ENCODE measurements around the gene ART5.
A peak's percentile ranks its signal among the peaks of the same experiment; 100 is the strongest.
"Not testable (repeated sequence)": the region's sequence is repeated elsewhere in the genome, so short reads cannot be mapped to it uniquely, and the experiment has no call there.

Gene ART5

GRCh38 chr11:3658252-3658651 is 16.5 kb upstream of the ART5 start:
- no peak for DNase-seq (ENCODE audit: low read depth)

DNA sequence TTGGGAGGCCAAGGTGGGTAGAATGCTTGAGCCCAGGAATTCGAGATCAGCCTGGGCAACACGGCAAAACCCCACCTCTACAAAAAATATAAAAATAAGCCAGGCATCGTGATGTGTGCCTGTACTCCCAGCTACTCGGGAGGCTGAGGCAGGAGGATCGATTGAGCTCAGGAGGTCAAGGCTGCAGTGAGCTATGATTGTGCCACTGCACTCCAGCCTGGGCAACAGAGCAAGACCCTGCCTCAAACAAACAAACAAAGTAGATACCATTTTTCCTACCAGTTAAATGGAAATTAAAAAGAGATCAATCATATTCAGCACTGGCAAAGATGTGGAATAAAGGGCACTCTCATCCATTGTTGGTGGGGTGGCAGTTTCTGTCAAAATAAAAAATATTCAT is 15.5 kb upstream of the ART5 start:
- not testable (repeated sequence) for DNase-seq (ENCODE audit: low read depth)

- DNase-seq (ENCODE audit: low read depth) = no peak
These were observed 13.8 kb upstream of the ART5 start for GRCh38 chr11:3655547-3655946.

GRCh38 chr11:3652514-3652913 is 10.7 kb upstream of the ART5 start:
- not testable (repeated sequence) for DNase-seq (ENCODE audit: low read depth)

GRCh38 chr11:3649374-3649773 is 7.6 kb upstream of the ART5 start:
- DNase-seq (ENCODE audit: low read depth) = not testable (repeated sequence)

- DNase-seq (ENCODE audit: low read depth) = not testable (repeated sequence)
These were observed 7.1 kb upstream of the ART5 start for GRCh38 chr11:3648843-3649242.

- no peak for DNase-seq (ENCODE audit: low read depth)
These were observed 3.8 kb upstream of the ART5 start for GRCh38 chr11:3645552-3645951.

DNA sequence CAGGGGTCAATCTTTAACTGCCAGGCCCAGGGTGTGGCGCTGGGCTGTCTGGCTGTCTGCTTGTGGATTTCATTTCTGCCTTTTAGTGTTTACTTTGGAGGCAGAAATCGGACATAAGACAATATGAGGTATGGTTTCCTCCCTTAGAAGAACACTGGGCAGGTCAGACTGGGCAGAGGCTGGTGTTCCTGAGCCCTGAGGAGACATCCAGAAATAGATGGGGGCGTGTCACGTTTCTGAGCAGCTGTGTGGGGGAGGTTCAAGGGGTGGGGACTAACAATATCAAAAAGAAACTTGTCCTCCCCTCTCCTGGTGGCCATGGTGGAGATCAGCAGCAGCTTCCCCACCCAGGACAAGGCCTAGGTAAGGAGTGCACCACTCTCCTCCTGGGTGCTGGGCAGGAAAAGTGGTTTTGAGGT is 3.0 kb upstream of the ART5 start, which contains the start of gene ART1:
Gene ART1 (plus strand): TSS at position 312 of the 419 bp plus-strand sequence. CDS start 14,086 bp downstream, outside the sequence.
- no peak for DNase-seq (ENCODE audit: low read depth)

GRCh38 chr11:3643102-3643546 is 1.3 kb upstream of the ART5 start:
- not testable (repeated sequence) for DNase-seq (ENCODE audit: low read depth)

DNA sequence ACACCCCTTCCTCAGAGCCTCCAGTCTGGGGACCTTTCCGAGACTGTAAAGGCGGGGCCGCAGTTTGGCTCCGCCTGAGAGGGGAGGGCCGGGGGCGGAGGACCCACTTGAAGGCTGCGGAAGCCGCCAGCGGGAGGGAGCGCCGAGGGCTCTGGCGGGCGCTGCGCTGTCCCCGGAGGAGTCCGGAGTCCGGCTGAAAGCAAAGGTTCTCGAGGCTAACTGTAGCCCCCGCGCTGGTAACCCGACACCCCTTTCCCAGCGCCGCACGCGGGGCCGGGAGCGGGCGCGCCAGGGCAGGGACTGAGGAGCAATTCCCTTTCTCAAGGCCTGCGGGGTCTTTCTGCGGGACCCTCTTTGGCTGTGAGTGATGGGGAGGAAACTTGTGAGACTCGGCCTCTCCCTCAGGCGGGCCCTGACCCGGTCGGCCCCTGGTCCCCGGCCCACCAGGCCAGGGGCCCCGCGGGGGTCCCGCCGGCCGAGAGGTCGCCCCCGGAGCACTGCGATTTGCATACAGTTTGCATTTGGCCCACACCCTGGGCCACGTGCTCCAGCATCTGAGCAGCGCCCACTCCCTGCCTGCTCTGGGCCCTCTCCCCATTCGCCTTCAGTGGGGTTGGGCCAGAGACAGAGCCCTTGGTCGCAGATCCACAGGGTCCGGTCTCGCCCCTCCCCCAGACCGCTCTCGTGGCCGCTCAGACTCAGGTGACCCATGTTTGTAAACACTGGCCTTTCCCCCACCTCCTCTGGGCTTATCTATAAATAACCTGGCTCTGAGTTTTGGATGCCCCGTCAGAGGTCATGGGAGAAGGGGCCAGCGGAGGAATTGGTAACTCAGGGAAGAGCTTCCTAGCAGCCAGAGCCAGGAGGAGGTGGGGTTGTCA is 519 bp upstream of the ART5 start:
- DNase-seq (ENCODE audit: low read depth) = no peak

DNA sequence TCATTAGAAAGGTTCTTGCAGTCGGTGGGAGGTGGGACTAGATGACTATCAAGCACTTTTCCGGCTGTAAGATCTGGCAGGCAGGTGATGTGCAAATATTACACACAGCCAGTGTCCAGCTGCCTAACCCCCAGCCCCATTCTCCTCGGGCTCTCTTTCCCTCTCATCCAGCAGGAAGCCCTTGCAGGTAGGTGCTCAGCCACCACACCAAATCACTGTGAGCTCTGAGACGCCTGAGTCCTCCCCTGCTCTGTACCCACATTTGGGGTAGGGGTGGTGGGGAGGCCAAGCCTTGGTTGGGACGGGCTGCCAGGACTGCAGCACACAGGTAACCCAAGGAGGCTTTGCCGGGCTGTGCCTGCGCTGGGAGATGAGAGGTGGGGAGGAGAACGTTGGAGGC is 601 bp downstream of the ART5 start:
- DNase-seq (ENCODE audit: low read depth) = no peak

DNA sequence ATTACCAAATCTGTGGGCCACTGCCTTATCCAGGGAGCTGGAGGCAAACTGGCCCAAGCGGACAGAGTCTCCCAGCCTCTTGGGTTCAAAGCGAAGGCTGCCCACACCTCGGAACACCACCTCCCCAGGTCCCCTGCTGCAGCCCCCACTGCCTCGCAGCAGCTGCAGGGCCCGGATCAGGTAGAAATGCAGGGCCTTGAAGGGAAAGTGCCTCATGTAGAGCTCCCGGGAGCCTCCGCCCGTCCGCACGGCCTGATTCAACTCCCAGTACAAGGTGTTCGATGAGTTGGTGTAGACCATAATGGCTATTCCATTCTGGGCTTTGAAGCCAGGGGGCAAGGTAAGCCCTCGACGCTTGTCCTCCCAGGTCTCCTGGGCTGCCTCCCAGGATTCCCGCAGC is 2.0 kb downstream of the ART5 start:
- DNase-seq (ENCODE audit: low read depth) = no peak

DNA sequence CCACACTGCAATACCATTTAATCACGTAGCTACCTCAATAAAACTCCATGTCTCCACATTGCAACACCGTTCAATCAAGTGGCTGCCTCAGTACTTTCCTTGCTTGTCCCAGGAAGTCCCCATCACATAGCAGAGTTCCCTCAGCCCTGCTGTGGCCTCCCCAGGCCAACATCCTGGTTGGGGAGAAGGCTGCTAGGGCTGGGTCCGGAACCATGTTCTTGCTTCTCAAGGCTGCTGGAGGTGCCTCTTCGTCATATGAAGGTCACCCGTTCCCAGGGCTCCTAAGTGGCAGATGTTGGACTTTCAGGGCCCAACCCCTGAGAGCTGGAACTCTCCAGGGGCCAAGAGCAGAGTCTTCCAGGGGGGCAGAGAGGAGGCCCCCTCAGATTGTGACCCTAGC is 3.3 kb downstream of the ART5 start:
- no peak for DNase-seq (ENCODE audit: low read depth)

DNA sequence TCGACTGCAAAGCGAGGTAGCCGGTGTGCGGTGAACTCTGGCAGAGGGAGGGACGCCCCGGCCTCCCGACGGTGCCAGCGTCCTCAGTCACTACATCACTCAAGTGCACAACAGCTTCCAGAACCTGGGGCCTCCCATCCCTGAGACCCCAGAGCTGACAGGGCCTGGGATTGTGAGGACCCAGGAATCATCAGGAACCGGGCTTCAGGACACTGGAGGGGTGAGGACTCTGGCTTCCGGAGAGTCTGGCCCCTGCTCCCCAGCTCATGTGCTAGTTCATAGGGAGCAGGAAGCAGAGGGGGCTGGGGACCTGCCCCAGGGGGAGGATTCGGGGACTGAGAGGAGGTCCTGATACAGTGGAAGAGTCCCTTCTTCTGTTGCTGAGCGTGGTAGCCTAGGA is 4.6 kb downstream of the ART5 start:
- no peak for DNase-seq (ENCODE audit: low read depth)

DNA sequence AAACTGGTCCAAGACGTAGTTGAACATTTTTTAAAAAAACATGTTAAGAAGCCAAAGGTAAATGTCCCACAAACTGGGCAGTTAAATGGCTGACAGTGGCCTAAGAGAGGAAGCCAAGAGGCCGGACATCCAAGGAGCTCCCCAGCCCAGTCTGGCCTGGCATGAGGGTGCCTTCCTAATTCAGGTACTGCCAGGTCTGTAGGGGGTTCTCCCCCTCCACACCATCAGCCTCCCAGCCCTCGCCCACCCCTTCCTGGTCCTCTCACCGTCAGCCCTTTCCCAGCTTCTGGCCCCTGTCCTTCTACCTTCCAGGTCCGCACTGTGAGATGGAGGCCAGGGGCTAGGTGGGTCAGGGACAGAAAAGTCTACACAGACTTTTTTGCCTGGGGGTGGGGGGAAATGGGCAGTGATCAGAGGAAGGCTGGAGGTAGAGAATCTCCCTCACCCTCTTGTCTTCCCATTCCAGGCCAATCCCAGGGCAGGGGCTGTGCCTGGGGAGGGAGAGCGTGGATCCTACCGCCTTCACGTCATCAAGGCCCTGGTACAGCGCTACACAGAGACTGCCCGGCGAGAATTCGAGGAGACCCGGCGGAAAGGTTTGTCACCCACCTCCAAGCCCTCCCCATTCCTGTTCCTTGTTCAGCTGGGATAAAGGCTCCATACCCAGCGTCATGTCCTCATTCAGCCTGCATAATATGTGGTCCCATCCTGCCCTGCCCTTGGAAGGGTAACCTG is 6.0 kb downstream of the ART5 start:
- no peak for DNase-seq (ENCODE audit: low read depth)

DNA sequence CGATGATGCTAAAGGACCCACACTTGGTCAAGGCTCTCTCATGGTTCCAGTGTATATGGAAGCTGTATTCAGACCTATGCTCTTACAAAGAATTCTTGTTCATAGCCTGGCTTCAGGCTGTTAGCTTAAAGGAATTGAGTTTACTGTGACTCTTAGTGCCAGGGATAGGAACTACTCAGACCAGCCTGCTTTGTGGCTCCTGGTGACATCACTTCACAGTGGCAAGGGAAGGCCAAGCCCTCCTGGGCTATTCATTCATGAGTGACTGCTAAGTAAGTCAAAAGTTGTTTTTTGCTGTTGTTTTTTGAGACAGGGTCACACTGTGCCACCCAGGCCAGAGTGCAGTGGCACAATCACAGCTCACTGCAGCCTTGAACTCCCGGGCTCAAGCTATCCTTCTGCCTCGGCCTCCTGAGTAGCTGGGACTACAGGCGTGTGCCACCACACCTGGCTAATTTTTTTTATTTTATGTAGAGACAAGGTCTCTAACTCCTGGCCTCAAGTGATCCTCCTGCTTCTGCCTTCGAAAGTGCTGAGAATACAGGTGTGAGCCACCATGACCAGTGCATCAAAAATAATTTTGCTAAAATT is 9.6 kb downstream of the ART5 start:
- DNase-seq (ENCODE audit: low read depth) = no peak

GRCh38 chr11:3631331-3631730 is 10.5 kb downstream of the ART5 start:
- no peak for DNase-seq (ENCODE audit: low read depth)

GRCh38 chr11:3627291-3627690 is 14.5 kb downstream of the ART5 start:
- DNase-seq (ENCODE audit: low read depth) = peak; percentile 57

DNA sequence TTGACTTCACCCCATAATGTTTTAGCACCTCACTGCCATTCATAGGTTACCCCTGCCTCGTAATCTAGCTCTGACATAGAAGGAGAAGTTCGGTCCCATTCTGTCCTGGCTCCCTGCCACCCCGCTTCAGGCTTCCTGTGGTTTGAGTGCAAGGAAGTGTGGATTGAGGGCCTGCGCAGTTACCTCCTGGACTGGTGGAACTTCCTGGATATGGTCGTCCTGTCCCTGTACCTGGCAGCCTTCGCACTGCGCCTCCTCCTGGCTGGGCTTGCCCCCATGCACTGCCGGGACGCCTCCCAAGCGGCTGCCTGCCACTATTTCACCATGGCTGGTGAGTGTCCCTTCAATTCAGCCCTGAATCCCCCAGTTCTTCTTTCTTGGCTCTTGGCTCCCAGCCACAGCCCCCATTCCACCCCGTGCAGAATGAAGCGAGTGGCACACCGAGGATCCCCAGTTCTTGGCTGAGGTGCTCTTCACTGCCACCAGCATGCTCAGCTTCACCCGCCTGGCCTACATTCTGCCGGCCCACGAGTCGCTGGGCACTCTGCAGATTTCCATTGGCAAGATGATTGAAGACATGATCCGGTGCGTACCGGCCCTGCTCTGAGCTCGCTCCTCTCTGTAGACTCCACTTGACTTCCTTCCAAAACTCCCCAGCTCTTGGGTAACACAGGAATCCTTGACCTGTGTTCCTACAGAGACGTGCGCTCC is 15.4 kb downstream of the ART5 start:
- no peak for DNase-seq (ENCODE audit: low read depth)

GRCh38 chr11:3623767-3624458 is 17.9 kb downstream of the ART5 start:
- no peak for DNase-seq (ENCODE audit: low read depth)

GRCh38 chr11:3623121-3623520 is 18.7 kb downstream of the ART5 start:
- DNase-seq (ENCODE audit: low read depth) = no peak

Measured in GM04503 (cell line).